OCI-LY7 (cell line): ENCODE measurements around the gene TMEM81. TPM values are rescaled to one million over a fixed set of nuclear protein-coding genes. Genes with fewer than 3 reads are reported as not detected.

Experiments
- BruUV-seq: library from RNA; stranded (reverse); fragments of 400-500 nt; replicated peaks from 2 replicates; lab custom pipeline; 2021; lab: Mats Ljungman, UMichigan
- CTCF ChIA-PET: fragments of 300-600 bp; sonication (Branson Sonifier 250); formaldehyde crosslinking; loops from one replicate; lab custom pipeline; 2022; ENCODE audit warnings: antibody characterized with exemption; ENCODE audit not compliant: unreplicated experiment; lab: Charles Lee
- POLR2A ChIA-PET: fragments of 300-600 bp; sonication (Branson Sonifier 250); formaldehyde crosslinking; loops from one replicate; lab custom pipeline; 2022; ENCODE audit warnings: antibody characterized with exemption; lab: Charles Lee
- DNase-seq: peaks from one replicate; pipeline ENCODE4 v3.0.0-alpha.2; 2015; ENCODE audit warnings: low spot score
- H2AFZ ChIP-seq: fragments of 200-600 bp; sonication (generic), shearing (Covaris generic); 2 replicates; pipeline ENCODE4 v1.6.1; 2014; ENCODE audit warnings: mild to moderate bottlenecking, antibody characterized with exemption, low read length, moderate library complexity
- H3K27ac ChIP-seq: fragments of 200-600 bp; sonication (generic); 2 replicates; pipeline ENCODE4 v1.5.1; 2014; ENCODE audit warnings: mixed run types, low read depth, mild to moderate bottlenecking, moderate library complexity, low read length, inconsistent platforms; ENCODE audit not compliant: poor library complexity, severe bottlenecking
- H3K36me3 ChIP-seq: fragments of 200-600 bp; sonication (generic); 2 replicates; pipeline ENCODE4 v1.6.1; 2014; ENCODE audit warnings: mild to moderate bottlenecking, antibody characterized with exemption, low read length, moderate library complexity, mixed read lengths; ENCODE audit not compliant: insufficient read depth
- H3K4me1 ChIP-seq: fragments of 200-600 bp; sonication (generic); 2 replicates; pipeline ENCODE4 v1.5.1; 2014; ENCODE audit warnings: mild to moderate bottlenecking, low read length; ENCODE audit not compliant: insufficient read depth, poor library complexity, severe bottlenecking
- H3K4me2 ChIP-seq: fragments of 200-600 bp; sonication (generic); 2 replicates; pipeline ENCODE4 v1.6.1; 2014; ENCODE audit warnings: mild to moderate bottlenecking, low read length
- H3K4me3 ChIP-seq: fragments of 200-600 bp; sonication (generic); 2 replicates; pipeline ENCODE4 v1.5.1; 2014; ENCODE audit warnings: mild to moderate bottlenecking, low read depth, low read length; ENCODE audit not compliant: poor library complexity, severe bottlenecking
- H3K79me2 ChIP-seq: fragments of 200-600 bp; sonication (generic); 2 replicates; pipeline ENCODE4 v1.6.1; 2016; ENCODE audit warnings: low read depth, mild to moderate bottlenecking, low read length, moderate library complexity, mixed read lengths; ENCODE audit not compliant: insufficient read depth
- H3K9me2 ChIP-seq: fragments of 200-600 bp; sonication (generic); 2 replicates; pipeline ENCODE4 v1.6.1; 2016; ENCODE audit warnings: mild to moderate bottlenecking, low read length, mixed read lengths; ENCODE audit not compliant: insufficient read depth
- H3K9me3 ChIP-seq: fragments of 200-600 bp; sonication (generic); 2 replicates; pipeline ENCODE4 v1.6.1; 2014; ENCODE audit warnings: mild to moderate bottlenecking, mixed run types, low read length, mixed read lengths
- H4K20me1 ChIP-seq: fragments of 200-600 bp; sonication (generic); 2 replicates; pipeline ENCODE4 v1.6.1; 2014; ENCODE audit warnings: mild to moderate bottlenecking, antibody characterized with exemption, low read length, moderate library complexity, mixed read lengths; ENCODE audit not compliant: insufficient read depth
- CTCF ChIP-seq: fragments of 200-600 bp; sonication (generic); conservative IDR thresholded peaks from 2 replicates; pipeline ENCODE4 v1.5.1; 2014; ENCODE audit warnings: mild to moderate bottlenecking, antibody characterized with exemption, low read length, moderate library complexity, mixed read lengths
- EZH2phosphoT487 ChIP-seq: fragments of 200-600 bp; sonication (generic); IDR thresholded peaks from 2 replicates; pipeline ENCODE4 v1.6.1; 2018; ENCODE audit warnings: low read depth, borderline replicate concordance, mild to moderate bottlenecking, mixed run types, antibody characterized with exemption, low read length, moderate library complexity, mixed read lengths
- intact Hi-C: fragments of 100-400 bp; cut with micrococcal nuclease; formaldehyde crosslinking; loops from one replicate; pipeline ENCODE4 v1.10.0; 2022; ENCODE audit not compliant: unreplicated experiment
- total RNA-seq, 2 experiments: library from RNA; depleted of rRNA in 1 of 2; stranded (reverse); fragments of >200 nt in 1 of 2; shearing (Covaris generic) in 1 of 2; gene quantifications; 2 replicates each; pipeline ENCODE4 v1.2.3, GENCODE V29; 2014 to 2022

Gene TMEM81
- total RNA-seq, 2 experiments from 2014 or later = 3.2 to 3.4 TPM

GRCh38 chr1:205122489-205122882, 38.2 kb upstream of the TMEM81 start:
- Histone ChIP-seq H3K9me3 (no peaks in the 10 kb centered on the region), H3K4me1 (peaks cover 31% of the 10 kb centered on the region), H3K36me3 (peaks cover 14% of the 10 kb centered on the region), H2AFZ (peak overlapping the region; percentile 97), H3K27ac (peak overlapping the region; percentile 70), H3K79me2 (peaks cover 38% of the 10 kb centered on the region), H3K4me2 (peak overlapping the region; percentile 91), H3K9me2 (no peaks in the 10 kb centered on the region), H4K20me1 (no peaks in the 10 kb centered on the region), H3K4me3 (peak overlapping the region; percentile 91)
- ChIA-PET CTCF (no interaction called here), POLR2A (interaction anchor here (0.9 to 3.4 kb wide), 7 partner anchors 12 to 61 kb away, joined by 3 to 22 read pairs (median 4); no protein-coding TSS in a partner anchor)
- no peak for DNase-seq
- BruUV-seq = TSS peak; percentile 82
- TF ChIP-seq EZH2phosphoT487 (no peak), CTCF (peak; percentile 47; the same call in 1 of the 2 replicates)
- intact Hi-C loops = loop anchor here (1.0 to 10.0 kb wide), 7 partner anchors 18 to 1795 kb away; partner anchors contain the start of genes DSTYK, PPP1R15B and TMCC2

- Histone ChIP-seq H2AFZ (peak within 1 kb of the TSS; percentile 97), H3K4me3 (peak within 1 kb of the TSS; percentile 91), H3K79me2 (peaks cover 38% of the 10 kb centered on the region), H3K9me2 (no peaks in the 10 kb centered on the region), H3K4me1 (peaks cover 31% of the 10 kb centered on the region), H3K36me3 (peaks cover 15% of the 10 kb centered on the region), H3K4me2 (peak within 1 kb of the TSS; percentile 91), H3K27ac (peak within 1 kb of the TSS; percentile 70), H3K9me3 (no peaks in the 10 kb centered on the region), H4K20me1 (no peaks in the 10 kb centered on the region)
- intact Hi-C loops = loop anchor here (1.0 to 10.0 kb wide), 7 partner anchors 19 to 1795 kb away; partner anchors contain the start of genes DSTYK, PPP1R15B and TMCC2
- TF ChIP-seq EZH2phosphoT487 (no peak), CTCF (peak; percentile 83)
- no TSS peak for BruUV-seq
- ChIA-PET POLR2A (interaction anchor here (0.5 to 3.4 kb wide), 7 partner anchors 11 to 1107 kb away, joined by 3 to 22 read pairs (median 3); no protein-coding TSS in a partner anchor), CTCF (interaction anchor here (0.6 to 0.7 kb wide), 2 partner anchors 61 to 134 kb away, joined by 3 to 4 read pairs; no protein-coding TSS in a partner anchor)
- peak; percentile 99 for DNase-seq
Measured at GRCh38 chr1:205121660-205122488, 37.6 kb upstream of the TMEM81 start, which contains the start of gene RBBP5. TSS of gene RBBP5 (minus strand) at chr1:205121978. CDS start at chr1:205121873, 105 bp downstream.
